ENCODE data around the gene EEF1G. TPM values are rescaled to one million over a fixed set of nuclear protein-coding genes. Genes with fewer than 3 reads are reported as not detected.

EEF1G gene
- total RNA-seq, 4 donors from 2014 or later = 1,070 to 1,712 (median 1,374) TPM

DNA sequence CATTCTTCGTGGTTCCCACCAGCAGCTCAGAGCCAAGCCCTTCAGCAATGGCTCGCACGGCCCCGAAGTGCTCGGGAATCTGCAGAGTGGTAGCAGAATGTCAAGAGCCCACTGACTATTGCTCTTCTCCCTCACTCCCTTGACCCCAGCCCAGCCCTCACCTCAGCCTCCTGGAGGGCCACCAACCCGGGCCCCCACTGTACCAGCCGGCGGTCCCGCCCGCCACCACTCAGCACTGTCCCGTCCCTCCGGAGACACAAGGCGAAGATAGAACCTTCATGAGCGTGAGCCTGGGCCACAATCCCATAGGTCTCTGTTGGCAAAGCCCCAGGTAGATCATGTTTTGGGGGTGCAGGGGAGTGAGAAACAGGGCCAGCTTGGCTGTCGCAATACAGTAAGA lies 32.2 kb upstream of the EEF1G start:
- Histone ChIP-seq H3K36me3 (peaks cover 0 to 73% of the 10 kb centered on the region in 2 donors), H3K9me3 (no peaks in the 10 kb centered on the region), H3K27ac (no peak overlapping the region), H3K4me3 (no peak overlapping the region), H3K4me1 (peaks cover 0 to 38% (median 7%) of the 10 kb centered on the region in 3 donors), H3K27me3 (no peaks in the 10 kb centered on the region)
- TF ChIP-seq, protein P1, sequence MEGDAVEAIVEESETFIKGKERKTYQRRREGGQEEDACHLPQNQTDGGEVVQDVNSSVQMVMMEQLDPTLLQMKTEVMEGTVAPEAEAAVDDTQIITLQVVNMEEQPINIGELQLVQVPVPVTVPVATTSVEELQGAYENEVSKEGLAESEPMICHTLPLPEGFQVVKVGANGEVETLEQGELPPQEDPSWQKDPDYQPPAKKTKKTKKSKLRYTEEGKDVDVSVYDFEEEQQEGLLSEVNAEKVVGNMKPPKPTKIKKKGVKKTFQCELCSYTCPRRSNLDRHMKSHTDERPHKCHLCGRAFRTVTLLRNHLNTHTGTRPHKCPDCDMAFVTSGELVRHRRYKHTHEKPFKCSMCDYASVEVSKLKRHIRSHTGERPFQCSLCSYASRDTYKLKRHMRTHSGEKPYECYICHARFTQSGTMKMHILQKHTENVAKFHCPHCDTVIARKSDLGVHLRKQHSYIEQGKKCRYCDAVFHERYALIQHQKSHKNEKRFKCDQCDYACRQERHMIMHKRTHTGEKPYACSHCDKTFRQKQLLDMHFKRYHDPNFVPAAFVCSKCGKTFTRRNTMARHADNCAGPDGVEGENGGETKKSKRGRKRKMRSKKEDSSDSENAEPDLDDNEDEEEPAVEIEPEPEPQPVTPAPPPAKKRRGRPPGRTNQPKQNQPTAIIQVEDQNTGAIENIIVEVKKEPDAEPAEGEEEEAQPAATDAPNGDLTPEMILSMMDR (IDR thresholded peaks at IDR 0.05) = no peak
- no peak for TF ChIP-seq EP300 (IDR thresholded peaks at IDR 0.05)
- no CpG with 5 or more reads among the region's 15 CpGs for WGBS, 2 donors (ENCODE audit: low coverage in 1 of 2)
- ATAC-seq = no peak

DNA sequence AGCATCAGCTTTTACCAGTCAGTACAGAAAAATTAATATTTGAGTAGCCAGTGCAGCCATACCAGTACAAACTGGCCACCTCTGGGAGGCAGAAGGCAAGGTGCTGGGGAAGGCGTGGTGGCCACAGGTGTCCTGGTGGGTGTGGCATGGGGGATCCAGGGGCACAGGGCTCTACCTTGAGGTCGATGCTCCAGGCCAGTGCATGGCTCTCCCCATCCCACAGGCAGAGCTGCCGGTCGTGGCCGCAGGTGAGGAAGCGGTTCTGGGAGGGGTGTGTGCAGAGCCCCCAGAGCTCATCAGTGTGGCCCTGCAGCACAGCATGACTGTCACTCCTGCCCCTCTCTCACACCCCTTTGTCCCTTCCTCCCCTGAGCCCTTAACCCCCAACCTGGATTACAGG lies 31.8 kb upstream of the EEF1G start:
- Histone ChIP-seq H3K36me3 (peaks cover 0 to 69% of the 10 kb centered on the region in 2 donors), H3K27ac (no peak overlapping the region), H3K4me3 (no peak overlapping the region), H3K4me1 (peaks cover 0 to 36% (median 6%) of the 10 kb centered on the region in 3 donors), H3K9me3 (no peaks in the 10 kb centered on the region), H3K27me3 (no peaks in the 10 kb centered on the region)
- 83 to 90% methylated on average over 2 to 6 of the region's 6 CpGs for WGBS, 2 donors (ENCODE audit: low coverage in 1 of 2)
- TF ChIP-seq, protein P1 (IDR thresholded peaks at IDR 0.05) = no peak
- TF ChIP-seq EP300 (IDR thresholded peaks at IDR 0.05) = no peak
- TF ChIP-seq POLR2A (IDR thresholded peaks at IDR 0.05) = no peak
- no peak for TF ChIP-seq POLR2AphosphoS5 (IDR thresholded peaks at IDR 0.05)
- ATAC-seq = no peak

DNA sequence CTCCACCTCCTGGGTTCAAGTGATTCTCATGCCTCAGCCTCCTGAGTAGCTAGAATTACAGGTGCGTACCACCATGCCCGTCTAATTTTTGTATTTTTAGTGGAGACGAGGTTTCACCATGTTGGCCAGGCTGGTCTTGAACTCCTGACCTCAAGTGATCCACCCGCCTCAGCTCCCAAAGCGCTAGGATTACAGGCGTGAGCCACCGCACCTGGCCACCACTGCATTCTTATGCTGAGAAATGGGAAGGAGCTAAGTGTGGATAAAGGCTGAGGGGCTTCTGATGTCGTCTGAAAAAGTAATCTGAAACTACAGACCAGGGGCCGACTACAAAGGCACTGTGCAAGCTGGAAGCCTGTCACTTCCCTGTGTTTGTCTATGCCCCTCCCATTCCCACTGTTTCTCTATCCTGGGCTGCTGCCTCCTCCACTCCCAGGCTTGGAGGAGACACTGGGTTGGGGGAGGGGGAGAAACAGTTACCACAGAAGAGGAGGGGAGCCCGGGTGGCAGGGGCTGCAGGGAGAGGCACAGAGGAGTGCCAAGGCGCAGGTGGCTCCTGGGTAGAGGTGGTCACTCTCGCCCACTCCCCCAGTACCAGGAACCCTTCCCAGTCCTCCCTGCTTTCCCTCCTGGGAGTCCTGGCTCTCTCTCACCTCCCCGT lies 30.9 kb upstream of the EEF1G start:
- Histone ChIP-seq H3K36me3 (peaks cover 0 to 60% of the 10 kb centered on the region in 2 donors), H3K4me3 (no peak overlapping the region), H3K27me3 (no peaks in the 10 kb centered on the region), H3K9me3 (no peaks in the 10 kb centered on the region), H3K27ac (no peak overlapping the region), H3K4me1 (peaks cover 3 to 36% (median 12%) of the 10 kb centered on the region in 3 donors)
- no peak for ATAC-seq
- TF ChIP-seq EP300 (IDR thresholded peaks at IDR 0.05) (no peak), POLR2A (IDR thresholded peaks at IDR 0.05) (no peak), POLR2AphosphoS5 (IDR thresholded peaks at IDR 0.05) (no peak)
- TF ChIP-seq, protein P1 (IDR thresholded peaks at IDR 0.05) = no peak
- 74 to 80% methylated on average over 7 to 8 of the region's 13 CpGs for WGBS, 2 donors (ENCODE audit: low coverage in 1 of 2)

DNA sequence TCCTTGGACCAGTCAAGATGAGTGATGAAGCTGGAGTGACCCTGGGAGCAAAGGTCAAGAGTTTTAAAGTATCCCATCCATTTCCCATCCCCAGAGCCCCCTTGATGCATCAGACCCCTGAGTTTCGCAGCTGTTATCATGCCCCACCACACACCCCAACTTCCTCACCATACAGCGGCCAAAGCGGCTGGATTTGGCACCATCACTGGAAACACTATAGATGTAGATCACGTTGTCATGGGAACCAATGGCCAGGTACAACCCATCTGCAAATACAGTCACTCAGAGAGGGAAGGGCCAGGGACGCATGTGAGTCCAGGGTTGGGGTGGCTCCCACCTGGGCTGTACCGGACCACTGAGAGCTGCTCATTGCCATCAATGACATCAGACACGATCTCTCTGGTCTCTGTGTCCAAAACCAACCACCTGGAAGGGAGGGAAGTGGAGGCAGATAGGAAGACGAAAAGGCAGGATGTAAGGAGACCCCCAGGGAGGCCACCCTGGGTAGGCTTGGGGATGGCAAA lies 30.1 kb upstream of the EEF1G start:
- Histone ChIP-seq H3K4me3 (no peak overlapping the region), H3K4me1 (peaks cover 3 to 40% (median 17%) of the 10 kb centered on the region in 3 donors), H3K36me3 (peaks cover 0 to 53% of the 10 kb centered on the region in 2 donors), H3K27ac (peak overlapping the region in 2 of 4 donors; percentile 98 to 99), H3K27me3 (no peaks in the 10 kb centered on the region), H3K9me3 (no peaks in the 10 kb centered on the region)
- TF ChIP-seq POLR2A (IDR thresholded peaks at IDR 0.05) (no peak), POLR2AphosphoS5 (IDR thresholded peaks at IDR 0.05) (no peak), EP300 (IDR thresholded peaks at IDR 0.05) (no peak)
- TF ChIP-seq, protein P1 (IDR thresholded peaks at IDR 0.05) = no peak
- 87% methylated on average over 4 to 6 of the region's 8 CpGs for WGBS, 2 donors (ENCODE audit: low coverage in 1 of 2)
- ATAC-seq = no peak

DNA sequence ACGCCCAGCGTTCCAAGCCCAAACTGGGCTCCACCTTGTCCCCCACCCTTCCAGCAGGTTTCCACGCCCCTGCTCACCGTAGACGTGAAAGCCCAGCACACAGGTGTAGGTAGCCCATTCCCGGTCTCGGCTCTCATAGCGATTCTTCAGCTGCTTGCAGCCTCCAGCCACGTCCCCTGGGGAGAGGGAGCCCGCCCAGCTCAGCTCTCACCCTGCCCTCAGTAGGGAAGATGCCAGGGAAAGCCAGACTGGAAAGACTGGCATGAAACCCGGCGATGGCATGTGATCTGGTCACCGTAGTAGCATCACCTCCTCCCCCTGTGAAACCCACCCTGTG lies 29.3 kb upstream of the EEF1G start:
- 55% methylated on average over 8 of the region's 13 CpGs; no CpG with 5 or more reads in 1 of the 2 donors for WGBS, 2 donors (ENCODE audit: low coverage in 1 of 2)
- no peaks in the 10 kb centered on the region for H3K27me3 ChIP-seq
- no peak for ATAC-seq
- H3K9me3 ChIP-seq = no peaks in the 10 kb centered on the region
- TF ChIP-seq, protein P1 (IDR thresholded peaks at IDR 0.05) = no peak
- TF ChIP-seq POLR2AphosphoS5 (IDR thresholded peaks at IDR 0.05) = no peak
- no peak for TF ChIP-seq EP300 (IDR thresholded peaks at IDR 0.05)
- no peak for TF ChIP-seq POLR2A (IDR thresholded peaks at IDR 0.05)
- peaks cover 3 to 48% (median 21%) of the 10 kb centered on the region in 3 donors for H3K4me1 ChIP-seq
- H3K4me3 ChIP-seq = peak overlapping the region; percentile 80 to 96
- peak overlapping the region; percentile 55 to 99 (median 96) for H3K27ac ChIP-seq
- H3K36me3 ChIP-seq = peaks cover 0 to 52% of the 10 kb centered on the region in 2 donors
